Activated B cell treated with CpG ODN at 0.5 μM for 24 hours (primary cell): ENCODE data around the gene H2BK1. TPM values are rescaled to one million over a fixed set of nuclear protein-coding genes. Genes with fewer than 3 reads are reported as not detected.

ENCODE experiments used
- ATAC-seq: fragments of 200-7000 bp; cut with Tn5 transposase; one replicate; pipeline ENCODE4 v1.10.0; 2021; ENCODE audit warnings: low read depth, mild to moderate bottlenecking, moderate library complexity
- CTCF ChIA-PET: fragments of 350-600 bp; sonication (Branson Sonifier 250); formaldehyde crosslinking; loops from one replicate; lab custom pipeline; 2021; ENCODE audit warnings: antibody characterized with exemption; lab: Charles Lee
- POLR2A ChIA-PET: fragments of 350-600 bp; sonication (Branson Sonifier 250); formaldehyde crosslinking; loops from one replicate; lab custom pipeline; 2021; ENCODE audit warnings: antibody characterized with exemption; lab: Charles Lee
- DNase-seq: peaks from one replicate; pipeline ENCODE4 v3.0.0; 2022
- H3K27ac Mint-ChIP-seq: one replicate; pipeline ENCODE4 v1.8.0; 2020; ENCODE audit warnings: mixed read lengths
- H3K27me3 Mint-ChIP-seq: one replicate; pipeline ENCODE4 v1.8.0; 2021; ENCODE audit warnings: mixed read lengths
- H3K36me3 Mint-ChIP-seq: one replicate; pipeline ENCODE4 v1.8.0; 2021; ENCODE audit warnings: low read depth, mixed read lengths
- H3K4me1 Mint-ChIP-seq: one replicate; pipeline ENCODE4 v1.8.0; 2021; ENCODE audit warnings: mixed read lengths
- H3K4me3 Mint-ChIP-seq: one replicate; pipeline ENCODE4 v1.8.0; 2020; ENCODE audit warnings: mild to moderate bottlenecking, mixed read lengths
- H3K9me3 Mint-ChIP-seq: one replicate; pipeline ENCODE4 v1.8.0; 2020; ENCODE audit warnings: mixed read lengths
- intact Hi-C: fragments of 100-400 bp; cut with micrococcal nuclease; formaldehyde crosslinking; loops from one replicate; pipeline ENCODE4 v1.15.1; 2024
- total RNA-seq: library from RNA; stranded (reverse); gene quantifications from 2 replicates; pipeline ENCODE4 v1.2.3, GENCODE V29; 2022
- TF ChIP-seq, protein P1 (sequence below): fragments of 200-600 bp; IDR thresholded peaks from one replicate; pipeline ENCODE4 v1.8.0; 2022; ENCODE audit warnings: antibody characterized with exemption, mild to moderate bottlenecking

H2BK1 gene
- total RNA-seq, 1 donor from 2014 or later = 1.8 TPM

DNA sequence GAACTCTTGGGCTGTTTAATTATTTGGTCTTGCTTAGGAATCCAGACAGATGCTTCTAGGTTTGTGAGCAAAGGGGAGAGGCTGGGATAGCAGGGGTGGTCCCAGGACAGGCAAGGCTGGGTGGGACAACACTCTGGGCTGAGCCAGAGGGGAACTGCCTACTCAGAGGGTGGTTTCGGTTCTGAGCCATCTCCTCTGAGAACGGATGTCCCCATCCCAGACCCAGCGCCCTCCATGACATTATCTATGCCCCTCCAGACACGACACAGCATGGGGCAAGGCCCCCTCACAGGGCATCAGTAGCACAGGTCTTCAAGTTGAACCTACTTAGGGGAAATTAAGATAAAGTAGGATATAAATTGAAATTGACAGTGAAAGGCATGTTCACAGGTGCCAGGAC lies 30.3 kb downstream of the H2BK1 start:
- TF ChIP-seq, protein P1, sequence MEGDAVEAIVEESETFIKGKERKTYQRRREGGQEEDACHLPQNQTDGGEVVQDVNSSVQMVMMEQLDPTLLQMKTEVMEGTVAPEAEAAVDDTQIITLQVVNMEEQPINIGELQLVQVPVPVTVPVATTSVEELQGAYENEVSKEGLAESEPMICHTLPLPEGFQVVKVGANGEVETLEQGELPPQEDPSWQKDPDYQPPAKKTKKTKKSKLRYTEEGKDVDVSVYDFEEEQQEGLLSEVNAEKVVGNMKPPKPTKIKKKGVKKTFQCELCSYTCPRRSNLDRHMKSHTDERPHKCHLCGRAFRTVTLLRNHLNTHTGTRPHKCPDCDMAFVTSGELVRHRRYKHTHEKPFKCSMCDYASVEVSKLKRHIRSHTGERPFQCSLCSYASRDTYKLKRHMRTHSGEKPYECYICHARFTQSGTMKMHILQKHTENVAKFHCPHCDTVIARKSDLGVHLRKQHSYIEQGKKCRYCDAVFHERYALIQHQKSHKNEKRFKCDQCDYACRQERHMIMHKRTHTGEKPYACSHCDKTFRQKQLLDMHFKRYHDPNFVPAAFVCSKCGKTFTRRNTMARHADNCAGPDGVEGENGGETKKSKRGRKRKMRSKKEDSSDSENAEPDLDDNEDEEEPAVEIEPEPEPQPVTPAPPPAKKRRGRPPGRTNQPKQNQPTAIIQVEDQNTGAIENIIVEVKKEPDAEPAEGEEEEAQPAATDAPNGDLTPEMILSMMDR = no peak
- Mint-ChIP-seq H3K27ac (no peak overlapping the region), H3K36me3 (no peaks in the 10 kb centered on the region), H3K27me3 (peaks cover 30% of the 10 kb centered on the region), H3K4me3 (no peak overlapping the region), H3K9me3 (no peaks in the 10 kb centered on the region), H3K4me1 (no peaks in the 10 kb centered on the region)
- peak; percentile 5 for DNase-seq
- intact Hi-C loops = no loop called here
- no peak for ATAC-seq
- ChIA-PET POLR2A (no interaction called here), CTCF (no interaction called here)

DNA sequence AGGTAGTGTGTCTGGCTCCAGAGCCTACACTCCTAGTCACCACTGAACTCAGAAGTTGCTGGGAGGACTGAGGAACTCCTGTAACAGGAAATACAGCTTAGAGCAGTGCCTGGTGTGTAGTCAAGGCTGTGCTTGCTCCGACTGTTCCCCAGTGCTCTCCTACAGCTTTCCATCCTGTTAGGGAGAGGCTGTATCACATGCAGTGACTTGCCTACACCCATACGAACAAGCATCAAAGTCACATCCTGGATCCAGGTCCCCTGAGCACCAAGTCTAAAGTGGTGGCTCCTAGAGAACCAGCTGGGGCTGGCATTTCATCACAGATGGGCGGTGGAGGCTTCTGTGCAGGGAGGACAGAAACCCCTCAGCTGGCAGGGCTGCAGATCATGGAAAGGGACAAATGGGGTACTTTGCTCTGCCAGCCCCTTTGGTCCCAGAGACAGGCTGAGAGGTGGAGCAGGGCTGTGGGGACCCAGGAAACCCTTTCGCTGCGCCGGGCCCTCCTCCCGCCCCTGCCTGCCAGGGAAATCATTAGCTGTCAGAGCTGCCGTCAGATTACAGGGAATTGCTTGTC lies 30.9 kb downstream of the H2BK1 start:
- TF ChIP-seq, protein P1 = no peak
- no peak overlapping the region for H3K27ac Mint-ChIP-seq
- H3K27me3 Mint-ChIP-seq = peaks cover 31% of the 10 kb centered on the region
- H3K4me1 Mint-ChIP-seq = no peaks in the 10 kb centered on the region
- ATAC-seq (no peak), DNase-seq (peak; percentile 4)
- H3K9me3 Mint-ChIP-seq = no peaks in the 10 kb centered on the region
- POLR2A ChIA-PET = no interaction called here
- no peaks in the 10 kb centered on the region for H3K36me3 Mint-ChIP-seq
- intact Hi-C loops = no loop called here
- H3K4me3 Mint-ChIP-seq = no peak overlapping the region
- CTCF ChIA-PET = interaction anchor here (1.0 kb wide), 1 partner anchor 10 kb away, joined by 3 read pairs; no protein-coding TSS in a partner anchor

GRCh38 chr7:151178831-151179230 lies 31.5 kb downstream of the H2BK1 start:
- TF ChIP-seq, protein P1 = no peak
- Mint-ChIP-seq H3K27me3 (peaks cover 31% of the 10 kb centered on the region), H3K4me1 (no peaks in the 10 kb centered on the region), H3K36me3 (no peaks in the 10 kb centered on the region), H3K4me3 (no peak overlapping the region), H3K9me3 (no peaks in the 10 kb centered on the region), H3K27ac (no peak overlapping the region)
- CTCF ChIA-PET = interaction anchor here (1.0 kb wide), 1 partner anchor 9 kb away, joined by 3 read pairs; no protein-coding TSS in a partner anchor
- ATAC-seq (no peak), DNase-seq (no peak)
- intact Hi-C loops = no loop called here
- POLR2A ChIA-PET = no interaction called here

DNA sequence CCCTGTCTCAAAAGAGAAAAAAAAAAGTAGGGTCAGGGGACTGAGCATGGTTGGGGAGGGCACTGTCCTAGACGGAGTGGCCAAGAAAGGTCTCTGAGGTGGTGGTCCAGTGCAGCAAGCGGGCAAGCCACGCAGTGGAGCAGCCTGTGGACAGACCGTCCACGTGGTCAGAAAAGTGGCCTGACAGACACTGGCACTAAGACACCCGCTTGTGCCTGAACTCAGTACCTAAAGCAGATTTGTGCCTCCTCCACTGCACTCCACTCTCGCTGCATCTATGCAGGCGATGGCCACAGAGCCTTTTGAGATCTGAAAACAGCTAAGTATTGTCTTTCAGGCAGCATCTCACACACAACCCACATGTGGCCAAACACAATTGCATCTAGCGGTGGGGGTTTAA lies 32.1 kb downstream of the H2BK1 start:
- ATAC-seq = no peak
- no peak overlapping the region for H3K27ac Mint-ChIP-seq
- TF ChIP-seq, protein P1 = no peak
- H3K36me3 Mint-ChIP-seq = no peaks in the 10 kb centered on the region
- intact Hi-C loops = no loop called here
- CTCF ChIA-PET = interaction anchor here (1.0 kb wide), 1 partner anchor 8 kb away, joined by 3 read pairs; no protein-coding TSS in a partner anchor
- no peaks in the 10 kb centered on the region for H3K4me1 Mint-ChIP-seq
- POLR2A ChIA-PET = no interaction called here
- H3K27me3 Mint-ChIP-seq = peaks cover 31% of the 10 kb centered on the region
- DNase-seq = peak; percentile 6
- H3K4me3 Mint-ChIP-seq = no peak overlapping the region
- H3K9me3 Mint-ChIP-seq = no peaks in the 10 kb centered on the region

GRCh38 chr7:151177310-151177709 lies 33.0 kb downstream of the H2BK1 start:
- no peaks in the 10 kb centered on the region for H3K36me3 Mint-ChIP-seq
- peaks cover 2% of the 10 kb centered on the region for H3K4me1 Mint-ChIP-seq
- no peak overlapping the region for H3K27ac Mint-ChIP-seq
- ChIA-PET POLR2A (no interaction called here), CTCF (interaction anchor here (1.2 kb wide), 1 partner anchor 9 kb away, joined by 3 read pairs; no protein-coding TSS in a partner anchor)
- H3K27me3 Mint-ChIP-seq = peaks cover 37% of the 10 kb centered on the region
- TF ChIP-seq, protein P1 = no peak
- no peak overlapping the region for H3K4me3 Mint-ChIP-seq
- ATAC-seq (no peak), DNase-seq (no peak)
- intact Hi-C loops = no loop called here
- no peaks in the 10 kb centered on the region for H3K9me3 Mint-ChIP-seq
